WTC11 (cell line): ENCODE results near the gene COL6A5. TPM values are rescaled to one million over a fixed set of nuclear protein-coding genes. Genes with fewer than 3 reads are reported as not detected.
"Not testable (repeated sequence)": the region's sequence is repeated elsewhere in the genome, so short reads cannot be mapped to it uniquely, and the experiment has no call there.

ENCODE experiments used
- ATAC-seq: fragments of 200-7000 bp; cut with Tn5 transposase; 2 replicates; pipeline ENCODE4 v1.10.0; 2021; ENCODE audit warnings: mild to moderate bottlenecking, moderate library complexity
- CTCF ChIA-PET: fragments of 300-600 bp; sonication (Branson Sonifier 250); formaldehyde crosslinking; loops from one replicate; lab custom pipeline; 2021; ENCODE audit warnings: antibody characterized with exemption; lab: Charles Lee
- POLR2A ChIA-PET: fragments of 350-600 bp; sonication (Branson Sonifier 250); formaldehyde crosslinking; loops from one replicate; lab custom pipeline; 2021; ENCODE audit warnings: antibody characterized with exemption; lab: Charles Lee
- DNase-seq: peaks from one replicate; pipeline ENCODE4 v3.0.0; 2021; ENCODE audit warnings: low spot score
- H3K27ac Mint-ChIP-seq: 2 replicates; pipeline ENCODE4 v1.8.0; 2021; ENCODE audit warnings: mixed read lengths
- H3K27me3 Mint-ChIP-seq: 2 replicates; pipeline ENCODE4 v1.8.0; 2021; ENCODE audit warnings: low read depth, mild to moderate bottlenecking, moderate library complexity, mixed read lengths
- H3K36me3 Mint-ChIP-seq: 2 replicates; pipeline ENCODE4 v1.8.0; 2021; ENCODE audit warnings: mixed read lengths
- H3K4me1 Mint-ChIP-seq: 2 replicates; pipeline ENCODE4 v1.8.0; 2022; ENCODE audit warnings: mixed read lengths
- H3K4me3 Mint-ChIP-seq: 2 replicates; pipeline ENCODE4 v1.8.0; 2021; ENCODE audit warnings: mild to moderate bottlenecking, moderate library complexity, mixed read lengths
- H3K9me3 Mint-ChIP-seq: 2 replicates; pipeline ENCODE4 v1.8.0; 2021; ENCODE audit warnings: mixed read lengths
- AFF4 ChIP-seq: sonication (generic); formaldehyde crosslinking; IDR thresholded peaks from 2 replicates; pipeline ENCODE4 v1.8.1; 2023; ENCODE audit warnings: mild to moderate bottlenecking, missing genetic modification reagents, borderline replicate concordance
- CTCF ChIP-seq: fragments of 200-600 bp; IDR thresholded peaks from 2 replicates; pipeline ENCODE4 v1.8.0; 2022; ENCODE audit warnings: antibody characterized with exemption
- E2F5 ChIP-seq: sonication (generic); formaldehyde crosslinking; IDR thresholded peaks from 2 replicates; pipeline ENCODE4 v1.8.1; 2022; ENCODE audit warnings: mild to moderate bottlenecking, moderate library complexity, missing genetic modification reagents
- GRHL2 ChIP-seq: fragments of 250-450 bp; sonication (Bioruptor Pico); IDR thresholded peaks from 2 replicates; pipeline ENCODE4 v1.8.0; 2022; ENCODE audit warnings: mild to moderate bottlenecking, moderate library complexity; ENCODE audit not compliant: insufficient replicate concordance, severe bottlenecking
- JAZF1 ChIP-seq: fragments of 250-450 bp; sonication (Bioruptor Pico); IDR thresholded peaks from 2 replicates; pipeline ENCODE4 v1.9.0; 2021; ENCODE audit warnings: moderate library complexity, mild to moderate bottlenecking, inconsistent platforms
- KAT7 ChIP-seq: sonication (generic); formaldehyde crosslinking; IDR thresholded peaks from 2 replicates; pipeline ENCODE4 v1.8.1; 2023; ENCODE audit warnings: missing genetic modification reagents, mild to moderate bottlenecking, borderline replicate concordance
- MYBL2 ChIP-seq: sonication (generic); formaldehyde crosslinking; IDR thresholded peaks from 2 replicates; pipeline ENCODE4 v1.8.1; 2023; ENCODE audit warnings: mild to moderate bottlenecking, moderate library complexity, missing genetic modification reagents
- NFATC4 ChIP-seq: fragments of 250-450 bp; sonication (Bioruptor Pico); IDR thresholded peaks from 2 replicates; pipeline ENCODE4 v1.9.0; 2021; ENCODE audit warnings: mild to moderate bottlenecking
- NFE2L1 ChIP-seq: sonication (generic); formaldehyde crosslinking; IDR thresholded peaks from 2 replicates; pipeline ENCODE4 v1.8.1; 2023; ENCODE audit warnings: missing genetic modification reagents
- TEAD1 ChIP-seq: sonication (generic); formaldehyde crosslinking; IDR thresholded peaks from 2 replicates; pipeline ENCODE4 v1.8.0; 2022; ENCODE audit warnings: mild to moderate bottlenecking, missing genetic modification reagents
- ZNF121 ChIP-seq: sonication (generic); formaldehyde crosslinking; IDR thresholded peaks from 2 replicates; pipeline ENCODE4 v1.8.0; 2023; ENCODE audit warnings: missing genetic modification reagents
- ZNF138 ChIP-seq: sonication (generic); formaldehyde crosslinking; conservative IDR thresholded peaks from 2 replicates; pipeline ENCODE4 v1.8.1; 2022; ENCODE audit warnings: mild to moderate bottlenecking, moderate library complexity, missing genetic modification reagents
- ZNF232 ChIP-seq: sonication (generic); formaldehyde crosslinking; IDR thresholded peaks from 2 replicates; pipeline ENCODE4 v1.8.0; 2022; ENCODE audit warnings: mild to moderate bottlenecking, missing genetic modification reagents
- ZNF416 ChIP-seq: fragments of 250-450 bp; sonication (Bioruptor Pico); IDR thresholded peaks from 2 replicates; pipeline ENCODE4 v1.9.0; 2021; ENCODE audit warnings: mild to moderate bottlenecking, inconsistent platforms
- ZSCAN18 ChIP-seq: fragments of 250-450 bp; sonication (Bioruptor Pico); IDR thresholded peaks from 2 replicates; pipeline ENCODE4 v2.1.2; 2022; ENCODE audit warnings: mild to moderate bottlenecking, moderate library complexity
- total RNA-seq: library from RNA; stranded (reverse); gene quantifications from 3 replicates; pipeline ENCODE4 v1.2.3, GENCODE V29; 2021

Gene COL6A5
- total RNA-seq, 1 experiment from 2014 or later: not detected

- H3K9me3 Mint-ChIP-seq: peaks cover 16% of the 10 kb centered on the region
- TF ChIP-seq NFE2L1 (no peak), TEAD1 (CRISPR knock-in tag) (no peak), ZNF232 (CRISPR knock-in tag) (no peak), MYBL2 (no peak), ZNF138 (CRISPR knock-in tag) (no peak), AFF4 (CRISPR knock-in tag) (no peak), GRHL2 (CRISPR knock-in tag) (no peak), ZNF121 (CRISPR knock-in tag) (no peak), KAT7 (CRISPR knock-in tag) (no peak), ZNF416 (CRISPR knock-in tag) (no peak), E2F5 (CRISPR knock-in tag) (no peak), ZSCAN18 (CRISPR knock-in tag) (no peak), JAZF1 (CRISPR knock-in tag) (no peak), CTCF (no peak), NFATC4 (no peak)
- ATAC-seq: no peak
- H3K27me3 Mint-ChIP-seq: peaks cover 58% of the 10 kb centered on the region
- ChIA-PET CTCF (no interaction called here), POLR2A (no interaction called here)
- no peak overlapping the region for H3K4me3 Mint-ChIP-seq
- H3K4me1 Mint-ChIP-seq: peaks cover 10% of the 10 kb centered on the region
- peaks cover under 1% of the 10 kb centered on the region; the same call in 1 of the 2 replicates for H3K36me3 Mint-ChIP-seq
- no peak overlapping the region for H3K27ac Mint-ChIP-seq
- DNase-seq: no peak
These were observed 2.4 kb upstream of the COL6A5 start for GRCh38 chr3:130342821-130343661.

GRCh38 chr3:130348258-130348657 lies 2.8 kb downstream of the COL6A5 start:
- 0 out of 2 replicates have a peak, but pooled peaks cover 10% of the 10 kb centered on the region for H3K9me3 Mint-ChIP-seq
- H3K36me3 Mint-ChIP-seq, DNase-seq, H3K27ac Mint-ChIP-seq, POLR2A ChIA-PET, H3K4me3 Mint-ChIP-seq, ATAC-seq, CTCF ChIA-PET: not testable (repeated sequence)
- peaks cover 49% of the 10 kb centered on the region for H3K27me3 Mint-ChIP-seq
- H3K4me1 Mint-ChIP-seq: peaks cover 10% of the 10 kb centered on the region
